DMS153 treated with DMSO at 0.1 percent for 48 hours (cell line): ENCODE measurements around the gene PNKD.

Source experiments
- DNase-seq: peaks from one replicate; lab custom pipeline; 2025; ENCODE audit not compliant: unreplicated experiment; lab: John Stamatoyannopoulos, UW

Gene PNKD, protein sequence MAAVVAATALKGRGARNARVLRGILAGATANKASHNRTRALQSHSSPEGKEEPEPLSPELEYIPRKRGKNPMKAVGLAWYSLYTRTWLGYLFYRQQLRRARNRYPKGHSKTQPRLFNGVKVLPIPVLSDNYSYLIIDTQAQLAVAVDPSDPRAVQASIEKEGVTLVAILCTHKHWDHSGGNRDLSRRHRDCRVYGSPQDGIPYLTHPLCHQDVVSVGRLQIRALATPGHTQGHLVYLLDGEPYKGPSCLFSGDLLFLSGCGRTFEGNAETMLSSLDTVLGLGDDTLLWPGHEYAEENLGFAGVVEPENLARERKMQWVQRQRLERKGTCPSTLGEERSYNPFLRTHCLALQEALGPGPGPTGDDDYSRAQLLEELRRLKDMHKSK

DNA sequence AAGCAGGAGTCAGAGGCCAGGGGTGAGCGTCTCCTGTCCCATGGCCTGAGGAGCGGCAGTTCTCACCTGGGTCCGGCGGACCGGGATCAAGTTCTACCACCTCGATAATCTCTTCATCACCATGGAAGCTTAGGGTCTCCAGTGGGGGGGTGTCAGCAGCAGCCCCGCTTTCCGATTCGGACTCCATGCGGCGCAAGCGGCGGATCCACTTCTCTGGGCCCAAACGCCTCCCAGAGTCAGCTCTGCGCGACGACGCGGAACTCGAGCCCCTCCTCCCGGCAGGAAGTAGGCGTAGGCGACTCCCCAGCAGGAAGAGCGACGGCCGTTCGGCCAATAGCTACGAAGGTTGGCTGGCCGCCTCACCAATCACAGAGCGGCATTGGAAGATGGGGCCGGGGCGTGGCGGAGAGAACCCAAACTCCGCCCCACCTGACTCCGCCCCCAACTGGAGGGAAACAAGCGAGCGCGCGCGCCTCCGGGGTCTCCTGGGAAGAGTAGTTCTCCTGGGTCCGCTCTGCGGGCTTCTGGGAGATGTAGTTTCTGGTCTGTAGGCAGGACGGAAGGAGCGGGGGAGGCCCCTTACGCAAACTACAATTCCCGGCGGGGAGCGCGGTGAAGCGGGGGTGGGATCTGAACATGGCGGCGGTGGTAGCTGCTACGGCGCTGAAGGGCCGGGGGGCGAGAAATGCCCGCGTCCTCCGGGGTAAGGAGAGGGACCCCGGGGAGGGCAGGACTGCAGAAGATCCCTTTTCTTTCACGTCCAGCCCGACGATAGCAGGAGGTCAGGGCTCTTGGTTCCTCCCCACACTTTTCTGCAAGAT is at the start of gene PNKD, which contains the start of gene AAMP:
PNKD (plus strand) TSS at position 620 of the 821 bp plus-strand sequence; CDS start at position 637, 17 bp downstream.
AAMP (minus strand) TSS at position 238 of the 821 bp plus-strand sequence; CDS start at position 187, 51 bp downstream.
- DNase-seq, result peak; percentile 99

DNA sequence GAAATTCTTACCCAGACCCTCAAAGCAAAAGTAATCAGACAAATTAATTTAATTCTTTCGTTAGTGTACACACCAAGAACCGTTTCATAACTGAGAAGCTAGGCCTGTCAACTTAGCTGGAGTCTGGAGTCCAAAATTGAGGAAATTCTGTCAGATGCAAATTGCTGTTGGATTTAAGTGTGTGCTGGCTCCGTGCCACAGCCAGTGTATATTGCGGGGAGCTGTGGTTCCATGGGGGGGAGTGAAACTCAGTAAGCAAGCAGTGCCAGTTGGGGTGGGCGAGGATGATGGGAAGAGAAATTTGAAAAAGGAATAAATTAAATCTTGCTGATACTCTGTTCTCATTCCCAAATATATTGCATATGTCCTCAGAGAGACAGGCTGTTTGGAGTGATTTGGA is 49.3 kb upstream of the PNKD start:
- DNase-seq, result no peak

DNA sequence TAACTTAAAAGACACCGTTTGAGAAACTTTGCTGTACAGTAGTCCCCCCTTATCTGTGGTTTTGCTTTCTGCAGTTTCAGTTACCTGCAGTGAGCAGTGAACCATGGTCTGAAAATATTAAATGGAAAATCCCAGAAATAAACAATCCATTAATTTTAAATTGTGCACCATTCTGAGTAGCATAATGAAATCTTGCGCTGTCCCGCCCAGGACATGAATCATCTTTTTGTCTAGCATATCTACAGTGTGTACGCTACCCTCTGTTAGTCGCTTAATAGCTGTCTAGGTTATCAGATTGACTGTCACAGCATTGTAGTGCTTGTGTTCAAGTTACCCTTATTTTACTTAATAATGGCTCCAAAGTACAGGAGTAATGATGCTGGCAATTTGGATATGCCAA is 47.3 kb upstream of the PNKD start:
- no peak for DNase-seq

DNA sequence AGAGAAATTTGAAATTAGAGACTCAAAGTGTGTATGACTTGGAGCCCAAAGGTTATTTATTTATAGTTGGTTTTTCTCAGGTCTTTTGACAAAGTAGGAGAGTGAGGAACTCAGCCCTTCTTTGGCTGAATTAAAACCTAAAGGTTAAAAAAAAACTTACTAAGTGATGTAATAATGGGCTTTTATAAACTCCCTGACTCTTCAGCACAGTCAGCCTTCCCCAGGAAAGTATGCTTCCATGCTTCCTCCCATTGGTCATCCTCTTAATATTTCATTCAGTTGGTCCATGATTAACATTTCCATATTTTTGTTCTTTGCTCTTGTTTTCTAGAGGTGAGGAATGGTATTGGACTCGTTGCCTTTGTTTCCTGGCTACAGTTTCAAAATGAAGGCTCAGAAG is 46.1 kb upstream of the PNKD start:
- no peak for DNase-seq

DNA sequence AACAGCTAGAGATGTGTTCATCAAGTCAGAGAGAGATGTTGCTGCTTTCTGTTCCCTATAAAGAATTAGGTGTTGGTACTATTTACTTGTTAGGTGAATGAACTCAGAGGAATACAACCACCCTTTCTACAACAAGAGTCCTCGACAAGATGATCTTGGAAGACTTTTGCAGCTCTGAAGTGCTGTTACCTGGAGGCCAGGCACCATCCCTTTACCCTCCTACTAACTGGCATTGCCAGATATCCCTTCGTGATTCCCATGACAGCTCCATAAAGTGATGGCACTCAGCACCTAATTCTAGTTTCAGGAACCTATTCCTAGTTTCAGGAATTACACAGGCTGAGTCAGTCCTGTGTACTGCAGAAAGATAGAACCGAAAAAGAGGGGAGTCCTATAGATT is 43.4 kb upstream of the PNKD start:
- no peak for DNase-seq

DNA sequence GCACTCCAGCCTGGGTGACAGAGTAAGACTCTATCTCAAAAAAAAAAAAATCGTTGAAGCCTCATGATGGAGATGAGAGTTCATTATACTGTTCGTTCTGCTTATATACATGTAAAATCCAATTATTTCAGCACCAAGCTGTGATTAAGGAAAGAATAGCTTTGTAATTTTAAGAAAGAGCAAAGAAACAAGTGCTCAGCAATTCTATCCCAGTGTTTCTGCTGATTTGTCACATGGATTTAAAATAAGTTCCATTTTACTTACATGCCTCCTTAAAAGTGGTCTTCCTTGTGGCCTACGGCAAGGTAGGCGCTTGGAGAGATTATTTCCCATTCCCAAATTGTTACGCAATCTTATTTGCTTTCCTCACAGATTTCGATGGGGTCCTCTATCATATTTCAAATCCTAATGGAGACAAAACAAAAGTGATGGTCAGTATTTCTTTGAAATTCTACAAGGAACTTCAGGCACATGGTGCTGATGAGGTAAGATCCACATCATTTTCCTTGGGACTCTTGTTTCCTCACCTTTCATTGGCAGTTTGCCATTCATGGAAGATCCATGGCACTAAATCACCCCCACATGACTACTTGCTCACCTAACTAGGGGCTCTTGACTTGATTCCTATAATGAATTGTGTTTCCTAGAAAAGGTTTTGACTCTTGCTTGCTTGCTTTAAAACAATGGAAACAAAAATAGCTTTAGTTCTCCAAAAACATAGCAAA is 41.8 kb upstream of the PNKD start:
- no peak for DNase-seq

DNA sequence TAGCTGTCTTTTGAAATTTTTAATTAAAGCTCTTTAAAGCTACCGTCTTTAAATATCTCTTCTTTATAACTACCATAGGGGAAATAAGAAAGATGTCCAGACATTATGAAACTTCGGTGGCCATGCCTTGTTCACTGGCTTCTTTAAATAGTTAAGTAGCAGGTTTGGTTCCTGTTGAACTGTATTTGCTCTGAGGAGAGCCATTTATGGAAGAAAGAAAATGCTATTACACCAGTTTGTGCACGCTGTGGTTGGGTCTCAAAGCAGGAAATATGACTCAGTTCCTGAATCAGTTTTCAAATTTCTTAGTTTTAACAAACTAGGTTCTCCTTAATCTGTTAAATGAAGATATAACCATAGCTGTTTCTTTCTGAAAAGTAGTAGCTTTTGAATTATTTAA is 41.1 kb upstream of the PNKD start:
- no peak for DNase-seq

DNA sequence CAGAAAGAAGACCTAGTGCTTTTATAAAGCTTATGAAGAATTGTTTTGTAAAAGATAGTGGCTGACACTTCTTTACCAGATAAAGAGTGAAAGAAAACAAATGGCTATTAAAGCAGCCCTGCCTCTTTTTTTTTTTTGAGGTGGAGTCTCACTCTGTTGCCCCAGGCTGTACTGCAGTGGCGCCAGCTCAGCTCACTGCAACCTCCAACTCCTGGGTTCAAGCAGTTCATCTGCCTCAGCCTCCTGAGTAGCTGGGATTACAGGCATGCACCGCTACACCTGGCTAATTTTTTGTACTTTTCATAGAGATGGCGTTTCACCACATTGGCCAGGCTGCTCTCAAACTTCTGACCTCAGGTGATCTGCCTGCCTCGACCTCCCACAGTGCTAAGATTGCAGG is 40.5 kb upstream of the PNKD start:
- no peak for DNase-seq

DNA sequence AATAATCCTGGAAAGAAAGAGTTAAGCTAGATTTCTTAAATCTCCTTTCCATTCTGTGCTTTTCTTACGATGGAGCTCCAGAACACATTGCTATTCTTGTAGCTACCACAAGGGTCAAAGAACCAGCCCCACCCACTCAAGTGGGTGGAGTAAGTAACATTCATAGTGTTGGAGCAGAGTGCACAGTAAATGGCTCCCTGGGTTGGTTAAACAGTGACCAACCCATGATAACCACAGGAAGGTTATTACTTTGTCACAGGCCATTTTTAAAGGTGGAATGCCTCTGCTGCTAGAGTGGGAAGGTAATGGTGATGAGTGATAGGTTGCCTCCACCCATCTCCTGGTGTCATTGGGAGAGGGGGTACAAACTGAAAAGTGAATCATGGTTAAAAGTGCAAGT is 39.4 kb upstream of the PNKD start:
- DNase-seq, result no peak

DNA sequence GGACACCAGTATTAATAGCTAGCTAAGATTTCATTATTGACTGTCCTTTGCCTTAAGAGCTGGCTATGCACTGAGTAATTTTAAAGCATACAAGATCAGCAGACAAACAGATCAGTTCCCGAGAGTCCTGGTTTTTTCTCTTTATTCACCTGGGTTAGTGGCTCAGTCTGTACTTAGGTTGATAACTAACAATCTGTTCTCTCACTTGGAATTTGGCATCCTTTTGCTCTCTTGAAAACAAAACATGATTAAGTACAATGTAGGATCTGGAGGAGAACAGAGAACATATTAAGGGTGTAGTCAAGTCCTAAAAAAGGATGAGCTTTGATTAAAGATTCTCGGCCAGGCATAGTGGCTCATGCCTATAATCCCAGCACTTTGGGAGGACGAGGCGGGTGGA is 36.8 kb upstream of the PNKD start:
- no peak for DNase-seq

DNA sequence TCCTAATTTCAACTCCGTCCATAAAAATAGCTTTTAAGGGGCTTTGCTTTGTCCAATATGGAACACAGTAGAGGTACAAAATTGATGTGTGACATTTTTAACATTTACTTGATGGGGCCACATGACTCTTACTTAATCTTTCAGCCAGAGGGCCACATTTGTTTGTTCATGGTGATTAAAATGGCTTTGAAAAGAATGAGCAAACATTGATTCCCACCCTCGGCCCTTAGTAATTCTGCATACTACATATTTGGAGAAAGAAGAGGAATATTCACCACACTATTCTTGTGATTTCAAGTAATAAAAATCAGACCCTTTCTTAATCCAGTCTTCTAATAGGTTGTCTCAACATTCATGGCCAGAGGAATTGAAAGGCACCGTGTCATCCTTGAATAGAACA is 35.8 kb upstream of the PNKD start:
- no peak for DNase-seq

DNA sequence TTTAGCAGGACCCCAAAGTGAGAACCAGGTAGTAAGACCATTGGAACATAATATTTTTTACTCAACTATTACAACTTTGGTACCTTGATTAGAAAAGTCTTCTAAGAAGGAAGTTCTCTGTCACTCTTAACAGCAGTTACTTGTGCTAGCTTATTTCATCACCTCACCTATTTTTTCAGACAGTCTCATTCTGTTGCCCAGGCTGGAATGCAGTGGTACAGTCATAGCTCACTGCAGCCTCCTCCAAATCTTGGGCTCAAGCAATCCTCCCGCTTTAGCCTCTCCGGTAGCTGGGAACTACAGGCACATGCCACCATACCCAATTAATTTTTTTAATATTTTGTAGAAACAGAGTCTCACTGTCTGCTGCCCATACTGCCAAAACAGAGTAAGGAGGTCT is 35.3 kb upstream of the PNKD start:
- DNase-seq, result no peak

DNA sequence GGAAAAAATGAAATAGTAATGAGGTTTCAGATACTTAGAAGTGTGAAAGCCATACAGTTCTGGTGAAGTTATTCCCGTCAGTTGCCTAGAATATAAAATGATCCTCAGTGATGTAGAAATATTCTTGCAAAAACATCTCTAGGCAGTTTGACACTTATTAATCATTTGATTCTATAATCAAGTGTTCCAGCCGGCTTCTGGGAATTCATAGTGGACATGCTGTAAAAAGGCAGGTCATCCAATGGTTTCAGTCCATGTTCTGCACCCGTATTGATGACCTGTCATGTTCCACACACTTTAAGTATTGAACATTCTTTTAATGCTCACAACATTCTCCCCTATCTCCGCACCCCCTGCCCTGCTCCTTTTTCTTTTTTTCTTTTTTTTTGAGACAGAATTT is 33.5 kb upstream of the PNKD start:
- no peak for DNase-seq

DNA sequence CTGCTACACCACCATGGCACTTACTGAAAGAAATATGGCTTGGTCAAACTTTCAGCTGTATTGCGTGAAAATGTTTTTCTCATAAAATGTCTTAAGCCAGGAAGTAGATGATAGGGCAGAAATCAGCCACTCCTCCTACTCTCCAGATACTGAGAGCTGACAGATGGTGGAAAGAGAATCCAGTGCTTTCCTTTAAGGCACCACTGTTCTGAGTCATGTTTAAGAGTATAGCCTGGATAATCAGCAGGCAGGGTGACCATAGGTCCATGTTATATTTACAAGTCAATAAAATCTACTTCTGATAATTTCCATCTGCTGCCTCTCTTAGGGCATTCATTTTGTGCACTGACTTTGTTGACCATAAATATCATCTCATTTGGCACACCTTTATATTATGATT is 31.4 kb upstream of the PNKD start:
- no peak for DNase-seq

DNA sequence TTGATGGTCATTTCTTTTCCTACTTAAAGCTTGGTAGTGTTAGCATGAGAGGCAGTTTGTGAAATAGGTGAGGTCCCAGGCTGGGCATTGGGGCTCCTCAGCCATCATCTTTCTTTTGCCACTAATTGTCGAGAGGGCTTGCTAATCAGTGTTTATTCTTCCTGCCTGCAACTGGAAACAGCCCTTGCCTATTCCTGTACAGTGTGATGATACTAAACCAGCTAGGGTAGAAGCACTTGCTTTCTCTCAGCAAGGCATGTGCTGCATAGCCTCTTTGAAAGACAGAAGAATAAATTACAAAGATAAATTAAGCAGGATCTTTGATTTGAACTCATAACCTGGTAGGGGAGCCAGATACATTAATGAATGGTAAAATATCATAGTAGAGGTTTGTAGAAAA is 26.1 kb upstream of the PNKD start:
- no peak for DNase-seq

DNA sequence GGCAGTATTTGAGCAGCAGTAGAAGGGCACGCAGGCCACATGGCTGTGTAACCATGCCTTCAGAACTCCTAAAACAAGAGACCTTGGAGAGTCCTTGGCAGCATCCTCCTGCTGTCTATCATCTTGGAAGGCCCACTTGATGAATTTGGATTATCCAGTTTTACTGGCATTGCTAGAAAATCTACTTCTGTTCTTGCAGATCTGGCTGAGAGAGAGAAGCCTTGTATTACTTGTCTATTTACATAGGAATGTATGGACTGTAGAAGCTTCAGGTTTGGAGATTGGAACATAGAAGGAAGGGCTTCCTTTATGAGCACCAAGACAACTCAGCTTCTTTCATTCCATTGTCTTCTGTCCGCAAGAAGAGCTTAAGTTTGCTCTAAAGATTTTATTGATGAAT is 25.7 kb upstream of the PNKD start:
- no peak for DNase-seq

DNA sequence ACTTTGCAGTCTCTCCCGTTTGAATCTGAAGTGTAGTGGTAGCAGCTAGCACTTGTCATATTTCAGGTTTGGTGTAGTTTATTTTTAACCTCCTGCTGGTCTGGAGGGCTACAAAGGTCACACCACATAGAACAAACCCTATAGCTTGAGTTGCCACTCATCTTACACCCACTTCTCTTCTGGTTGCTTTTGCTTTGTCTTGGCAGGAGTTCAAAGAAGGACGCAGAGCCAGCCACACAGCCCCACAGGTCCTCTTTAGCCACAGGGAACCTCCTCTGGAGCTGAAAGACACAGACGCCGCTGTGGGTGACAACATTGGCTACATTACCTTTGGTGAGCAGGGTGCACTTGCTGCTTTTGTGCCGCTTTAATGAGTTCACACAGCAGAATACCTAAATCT is 25.1 kb upstream of the PNKD start:
- no peak for DNase-seq

DNA sequence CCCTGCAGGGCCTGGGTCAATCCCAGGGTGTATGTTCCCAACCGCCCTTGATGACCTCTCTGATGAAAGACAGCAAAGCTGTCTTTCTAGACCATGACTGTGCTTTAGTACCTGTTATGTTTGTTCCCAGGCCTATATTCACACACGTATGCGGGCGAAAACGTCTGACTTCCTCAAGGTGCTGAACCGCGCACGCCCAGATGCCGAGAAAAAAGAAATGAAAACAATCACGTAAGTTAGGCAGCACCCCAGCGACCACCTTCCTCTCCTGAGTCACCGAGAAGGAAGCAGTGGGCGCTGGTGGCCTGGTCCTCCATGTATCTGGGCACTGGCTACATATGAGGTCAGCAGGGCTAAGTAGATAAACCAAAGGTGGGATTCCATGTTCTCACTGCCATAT is 20.6 kb upstream of the PNKD start:
- no peak for DNase-seq

DNA sequence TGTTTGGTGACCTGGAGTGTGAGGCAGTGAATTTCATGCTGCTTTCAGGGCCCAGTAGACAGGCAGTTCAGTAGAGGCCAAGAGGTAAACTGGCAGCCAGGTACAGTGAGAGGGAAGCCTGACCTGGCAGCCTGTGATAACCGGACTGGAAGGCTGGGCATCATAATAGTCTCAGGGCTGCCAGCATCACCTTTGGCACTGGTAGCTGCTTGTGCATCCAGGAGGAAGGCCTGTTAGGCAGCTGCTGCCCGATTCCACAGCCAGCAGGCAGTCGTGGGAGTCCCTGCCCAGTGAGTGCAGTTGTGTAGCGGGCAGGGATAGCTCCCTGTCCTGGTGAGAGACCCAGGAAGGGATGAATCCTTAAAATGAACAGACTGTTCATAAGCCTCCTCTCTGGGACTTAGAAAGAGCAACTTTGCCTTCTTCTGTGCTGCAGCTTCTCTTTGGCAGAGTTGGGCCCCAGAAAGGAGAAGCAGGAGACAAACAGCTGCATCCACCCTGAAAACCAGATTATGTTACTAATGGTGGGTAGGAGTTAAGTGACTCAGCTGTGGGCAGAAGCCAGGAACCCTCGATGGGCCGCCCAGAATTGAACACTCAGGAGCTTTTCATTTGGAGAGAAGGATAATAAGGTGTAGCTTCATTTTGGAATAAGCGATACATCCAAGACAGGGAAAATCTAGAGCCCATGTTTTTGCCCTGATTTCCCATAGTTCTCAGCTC is 17.6 kb upstream of the PNKD start:
- DNase-seq, result no peak

DNA sequence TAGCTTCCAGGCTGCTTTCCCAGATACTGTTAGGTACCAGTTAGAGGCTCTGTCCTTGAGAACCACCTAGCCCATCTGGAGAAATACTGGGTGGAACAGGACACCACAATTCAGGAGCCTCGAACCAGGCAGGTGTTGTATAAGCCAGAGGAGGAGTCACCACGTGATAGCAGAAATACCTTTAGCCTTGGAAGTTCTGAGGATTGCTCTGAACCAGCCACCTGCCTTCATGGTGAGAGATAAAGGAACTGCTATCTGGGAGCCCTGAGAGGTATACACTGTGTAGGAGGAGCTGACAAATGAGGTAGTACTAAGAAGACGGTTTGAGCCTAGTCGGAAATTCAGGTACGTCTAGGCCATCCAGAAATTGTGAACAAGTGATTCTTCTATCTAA is 17.1 kb upstream of the PNKD start:
- DNase-seq, result no peak

DNA sequence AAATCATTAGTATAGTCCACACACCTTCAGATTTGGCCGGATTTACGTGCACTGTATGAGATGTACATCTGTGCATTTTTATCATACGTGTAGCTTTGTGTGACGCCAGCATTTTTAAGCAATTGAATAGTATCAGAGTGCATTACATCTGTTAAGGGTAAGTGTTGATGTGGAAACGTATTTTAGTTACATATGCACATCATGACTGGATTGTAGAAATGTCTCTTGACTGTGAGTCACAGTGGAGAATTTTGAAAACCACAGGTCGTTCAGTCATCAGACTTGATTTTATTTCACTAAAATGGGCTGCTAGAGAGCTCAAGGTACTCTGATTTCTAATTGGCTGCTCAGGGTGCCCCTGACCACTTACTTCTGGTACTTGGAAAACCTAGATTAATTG is 14.9 kb upstream of the PNKD start:
- no peak for DNase-seq
